Fibroblast of the conjunctiva (primary cell): Measurements from ENCODE around the gene PCDHGB4.
"Not testable (repeated sequence)": the region's sequence is repeated elsewhere in the genome, so short reads cannot be mapped to it uniquely, and the experiment has no call there.

Experiments
- DNase-seq: peaks from one replicate; pipeline ENCODE4 v3.0.0-alpha.2; 2010; ENCODE audit warnings: low read depth

PCDHGB4 gene

DNA sequence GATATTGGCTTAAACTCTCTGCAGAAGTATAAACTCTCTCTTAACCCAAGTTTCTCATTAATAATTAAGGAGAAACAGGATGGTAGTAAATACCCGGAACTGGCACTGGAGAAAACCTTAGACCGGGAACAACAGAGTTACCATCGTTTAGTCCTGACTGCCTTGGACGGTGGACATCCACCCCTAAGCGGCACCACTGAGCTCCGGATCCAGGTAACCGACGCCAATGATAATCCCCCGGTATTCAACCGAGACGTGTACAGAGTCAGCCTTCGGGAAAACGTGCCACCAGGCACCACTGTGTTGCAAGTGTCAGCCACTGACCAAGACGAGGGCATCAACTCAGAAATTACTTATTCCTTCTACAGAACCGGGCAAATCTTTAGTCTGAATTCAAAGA, 11.1 kb downstream of the PCDHGB4 start:
- DNase-seq = no peak

GRCh38 chr5:141399555-141400258, 12.2 kb downstream of the PCDHGB4 start:
- DNase-seq = no peak

DNA sequence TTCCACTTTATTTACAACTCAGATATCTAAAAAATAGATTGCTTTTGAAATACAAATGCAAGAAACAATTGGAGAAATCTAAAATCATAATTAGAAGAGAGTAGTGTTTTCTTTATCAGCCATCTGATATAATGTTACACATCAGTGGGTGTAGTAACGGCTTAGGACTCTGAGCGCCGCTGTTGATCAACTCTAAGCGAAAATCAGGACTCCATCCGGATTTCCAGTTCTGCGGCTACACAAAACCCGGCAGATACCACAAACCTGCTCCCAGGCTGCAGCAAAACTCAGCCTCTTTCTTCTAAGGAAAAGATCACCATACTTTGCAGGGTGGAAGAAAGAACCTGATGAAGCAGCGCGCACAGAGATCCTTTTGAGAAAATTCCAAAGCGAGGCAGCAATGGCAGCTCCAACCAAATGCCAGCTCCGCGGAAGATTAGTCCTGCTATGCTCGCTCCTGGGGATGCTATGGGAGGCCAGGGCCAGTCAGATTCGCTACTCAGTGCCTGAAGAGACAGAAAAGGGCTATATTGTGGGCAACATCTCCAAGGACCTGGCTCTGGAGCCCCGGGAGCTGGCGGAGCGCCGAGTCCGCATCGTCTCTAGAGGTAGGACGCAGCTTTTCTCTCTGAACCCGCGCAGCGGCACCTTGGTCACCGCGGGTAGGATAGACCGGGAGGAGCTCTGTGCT, 15.2 kb downstream of the PCDHGB4 start, which contains the start of gene PCDHGA9:
Gene PCDHGA9 (plus strand): TSS at position 226 of the 691 bp plus-strand sequence. CDS start 175 bp downstream, at position 401.
- DNase-seq = no peak

DNA sequence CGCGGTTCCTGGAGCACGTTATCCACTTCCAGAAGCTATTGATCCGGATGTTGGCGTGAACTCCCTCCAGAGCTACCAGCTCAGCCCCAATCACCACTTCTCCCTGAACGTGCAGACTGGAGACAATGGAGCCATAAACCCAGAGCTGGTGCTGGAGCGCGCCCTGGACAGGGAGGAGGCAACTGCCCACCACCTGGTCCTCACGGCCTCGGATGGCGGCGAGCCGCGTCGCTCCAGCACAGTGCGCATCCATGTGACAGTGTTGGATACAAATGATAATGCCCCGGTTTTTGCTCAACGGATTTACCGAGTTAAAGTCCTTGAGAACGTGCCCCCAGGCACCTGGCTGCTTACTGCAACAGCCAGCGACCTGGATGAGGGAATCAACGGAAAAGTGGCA, 15.9 kb downstream of the PCDHGB4 start:
- DNase-seq = no peak

DNA sequence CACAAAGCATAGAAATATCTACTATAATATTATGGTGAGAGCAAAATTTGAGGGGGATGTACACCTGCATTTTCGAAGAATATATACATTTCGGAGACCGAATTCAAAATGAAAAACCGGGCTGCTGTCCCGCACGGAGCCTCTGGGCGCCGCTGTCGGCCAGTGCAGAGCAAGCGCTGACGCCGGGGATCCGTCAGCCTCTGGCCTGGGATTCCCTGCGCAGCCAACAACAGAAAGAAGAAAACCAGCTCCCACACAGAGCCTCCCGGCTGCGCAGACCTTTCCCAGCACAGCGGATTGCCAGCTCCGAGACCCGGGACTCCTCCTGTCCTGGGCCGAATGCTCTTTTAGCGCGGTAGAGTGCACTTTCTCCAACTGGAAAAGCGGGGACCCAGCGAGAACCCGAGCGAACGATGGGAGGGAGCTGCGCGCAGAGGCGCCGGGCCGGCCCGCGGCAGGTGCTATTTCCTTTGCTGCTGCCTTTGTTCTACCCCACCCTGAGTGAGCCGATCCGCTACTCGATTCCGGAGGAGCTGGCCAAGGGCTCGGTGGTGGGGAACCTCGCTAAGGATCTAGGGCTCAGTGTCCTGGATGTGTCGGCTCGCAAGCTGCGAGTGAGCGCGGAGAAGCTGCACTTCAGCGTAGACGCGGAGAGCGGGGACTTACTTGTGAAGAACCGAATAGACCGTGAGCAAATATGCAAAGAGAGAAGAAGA, 20.4 kb downstream of the PCDHGB4 start, which contains the start of gene PCDHGB6:
Gene PCDHGB6 (plus strand): TSS at position 232 of the 716 bp plus-strand sequence. CDS start 182 bp downstream, at position 414.
- DNase-seq = not testable (repeated sequence)

- no peak for DNase-seq
Observed at GRCh38 chr5:141409598-141410306, 22.3 kb downstream of the PCDHGB4 start.

GRCh38 chr5:141411575-141411974, 24.1 kb downstream of the PCDHGB4 start:
- DNase-seq = no peak

- peak; percentile 49 for DNase-seq
Observed at GRCh38 chr5:141412854-141413539, 25.5 kb downstream of the PCDHGB4 start, which contains the start of gene PCDHGA10. Gene PCDHGA10 (plus strand): TSS chr5:141412987. CDS start chr5:141413176, 189 bp downstream.

DNA sequence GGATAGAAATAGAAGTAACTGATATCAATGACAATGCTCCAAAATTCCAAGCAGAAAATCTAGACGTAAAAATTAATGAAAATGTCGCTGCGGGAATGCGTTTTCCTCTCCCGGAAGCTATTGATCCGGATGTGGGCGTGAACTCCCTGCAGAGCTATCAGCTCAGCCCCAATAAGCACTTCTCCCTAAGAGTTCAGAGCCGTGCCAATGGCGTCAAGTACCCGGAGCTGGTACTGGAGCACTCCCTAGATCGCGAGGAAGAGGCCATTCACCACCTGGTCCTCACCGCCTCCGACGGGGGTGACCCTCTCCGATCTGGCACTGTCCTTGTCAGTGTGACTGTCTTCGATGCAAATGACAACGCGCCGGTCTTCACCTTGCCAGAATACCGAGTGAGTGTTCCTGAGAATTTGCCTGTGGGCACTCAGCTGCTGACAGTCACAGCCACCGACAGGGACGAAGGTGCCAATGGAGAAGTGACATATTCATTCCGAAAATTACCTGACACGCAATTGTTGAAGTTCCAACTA, 26.1 kb downstream of the PCDHGB4 start:
- DNase-seq = no peak

DNA sequence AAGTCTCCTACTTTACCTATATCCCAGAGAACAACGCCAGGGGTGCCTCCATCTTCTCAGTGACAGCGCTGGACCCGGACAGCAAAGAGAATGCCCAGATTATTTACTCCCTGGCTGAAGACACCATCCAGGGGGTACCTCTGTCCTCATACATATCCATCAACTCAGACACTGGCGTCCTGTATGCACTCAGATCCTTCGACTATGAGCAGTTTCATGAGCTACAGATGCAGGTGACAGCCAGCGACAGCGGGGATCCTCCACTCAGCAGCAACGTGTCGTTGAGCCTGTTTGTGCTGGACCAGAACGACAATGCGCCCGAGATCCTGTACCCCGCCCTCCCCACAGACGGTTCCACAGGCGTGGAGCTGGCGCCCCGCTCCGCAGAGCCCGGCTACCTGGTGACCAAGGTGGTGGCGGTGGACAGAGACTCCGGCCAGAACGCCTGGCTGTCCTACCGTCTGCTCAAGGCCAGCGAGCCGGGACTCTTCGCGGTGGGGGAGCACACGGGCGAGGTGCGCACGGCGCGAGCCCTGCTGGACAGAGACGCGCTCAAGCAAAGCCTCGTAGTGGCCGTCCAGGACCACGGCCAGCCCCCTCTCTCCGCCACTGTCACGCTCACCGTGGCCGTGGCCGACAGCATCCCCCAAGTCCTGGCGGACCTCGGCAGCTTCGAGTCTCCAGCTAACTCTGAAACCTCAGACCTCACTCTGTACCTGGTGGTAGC, 27.2 kb downstream of the PCDHGB4 start:
- not testable (repeated sequence) for DNase-seq

DNA sequence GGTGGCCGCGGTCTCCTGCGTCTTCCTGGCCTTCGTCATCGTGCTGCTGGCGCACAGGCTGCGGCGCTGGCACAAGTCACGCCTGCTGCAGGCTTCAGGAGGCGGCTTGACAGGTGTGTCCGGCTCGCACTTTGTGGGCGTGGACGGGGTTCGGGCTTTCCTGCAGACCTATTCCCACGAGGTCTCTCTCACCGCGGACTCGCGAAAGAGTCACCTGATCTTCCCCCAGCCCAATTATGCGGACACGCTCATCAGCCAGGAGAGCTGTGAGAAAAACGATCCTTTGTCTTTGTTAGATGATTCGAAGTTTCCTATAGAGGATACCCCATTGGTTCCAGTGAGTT, 27.7 kb downstream of the PCDHGB4 start:
- DNase-seq = not testable (repeated sequence)

DNA sequence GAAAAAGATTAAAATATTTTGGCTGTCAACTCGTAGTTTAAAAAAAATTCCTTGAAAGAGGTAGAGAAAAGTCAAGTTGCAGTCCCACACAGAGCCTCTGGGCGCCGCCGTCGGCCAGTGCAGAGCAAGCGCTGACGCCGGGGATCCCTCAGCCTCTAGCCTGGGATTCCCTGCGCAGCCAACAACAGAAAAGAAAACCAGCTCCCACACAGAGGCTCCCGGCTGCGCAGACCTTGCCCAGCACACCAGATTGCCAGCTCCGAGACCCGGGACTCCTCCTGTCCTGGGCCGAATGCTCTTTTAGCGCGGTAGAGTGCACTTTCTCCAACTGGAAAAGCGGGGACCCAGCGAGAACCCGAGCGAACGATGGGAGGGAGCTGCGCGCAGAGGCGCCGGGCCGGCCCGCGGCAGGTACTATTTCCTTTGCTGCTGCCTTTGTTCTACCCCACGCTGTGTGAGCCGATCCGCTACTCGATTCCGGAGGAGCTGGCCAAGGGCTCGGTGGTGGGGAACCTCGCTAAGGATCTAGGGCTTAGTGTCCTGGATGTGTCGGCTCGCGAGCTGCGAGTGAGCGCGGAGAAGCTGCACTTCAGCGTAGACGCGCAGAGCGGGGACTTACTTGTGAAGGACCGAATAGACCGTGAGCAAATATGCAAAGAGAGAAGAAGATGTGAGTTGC, 30.1 kb downstream of the PCDHGB4 start, which contains the start of gene PCDHGB7:
Gene PCDHGB7 (plus strand): TSS at position 184 of the 679 bp plus-strand sequence. CDS start 183 bp downstream, at position 367.
- peak; percentile 63 for DNase-seq

GRCh38 chr5:141419074-141419880, 31.8 kb downstream of the PCDHGB4 start:
- no peak for DNase-seq

DNA sequence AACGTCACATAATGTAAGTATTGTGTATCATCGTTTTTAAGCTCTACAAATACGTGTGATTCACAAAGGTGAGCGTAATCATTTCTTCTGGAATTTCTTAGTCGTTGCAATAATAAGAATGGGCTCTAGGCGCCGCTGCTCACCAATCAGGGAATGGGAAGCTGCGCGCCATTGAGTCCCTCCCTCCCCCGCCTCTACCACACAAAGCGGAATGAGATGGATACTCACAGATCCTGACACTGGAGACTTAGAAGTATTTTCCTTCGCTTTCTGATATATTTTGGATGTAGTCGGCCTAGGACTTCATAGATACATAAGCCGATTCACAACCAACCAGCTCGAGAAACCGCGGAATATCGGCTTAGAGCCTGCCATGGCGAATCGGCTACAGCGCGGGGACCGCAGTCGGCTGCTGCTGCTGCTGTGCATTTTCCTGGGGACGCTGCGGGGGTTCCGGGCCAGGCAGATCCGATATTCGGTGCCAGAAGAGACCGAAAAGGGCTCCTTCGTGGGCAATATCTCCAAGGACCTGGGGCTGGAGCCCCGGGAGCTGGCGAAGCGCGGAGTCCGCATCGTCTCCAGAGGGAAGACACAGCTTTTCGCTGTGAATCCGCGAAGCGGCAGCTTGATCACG, 33.5 kb downstream of the PCDHGB4 start, which contains the start of gene PCDHGA11:
Gene PCDHGA11 (plus strand): TSS at position 197 of the 634 bp plus-strand sequence. CDS start 177 bp downstream, at position 374.
- DNase-seq = peak; percentile 53

- no peak for DNase-seq
Observed at GRCh38 chr5:141421489-141421855, 34.0 kb downstream of the PCDHGB4 start.

- no peak for DNase-seq
Observed at GRCh38 chr5:141422742-141423291, 35.3 kb downstream of the PCDHGB4 start.

DNA sequence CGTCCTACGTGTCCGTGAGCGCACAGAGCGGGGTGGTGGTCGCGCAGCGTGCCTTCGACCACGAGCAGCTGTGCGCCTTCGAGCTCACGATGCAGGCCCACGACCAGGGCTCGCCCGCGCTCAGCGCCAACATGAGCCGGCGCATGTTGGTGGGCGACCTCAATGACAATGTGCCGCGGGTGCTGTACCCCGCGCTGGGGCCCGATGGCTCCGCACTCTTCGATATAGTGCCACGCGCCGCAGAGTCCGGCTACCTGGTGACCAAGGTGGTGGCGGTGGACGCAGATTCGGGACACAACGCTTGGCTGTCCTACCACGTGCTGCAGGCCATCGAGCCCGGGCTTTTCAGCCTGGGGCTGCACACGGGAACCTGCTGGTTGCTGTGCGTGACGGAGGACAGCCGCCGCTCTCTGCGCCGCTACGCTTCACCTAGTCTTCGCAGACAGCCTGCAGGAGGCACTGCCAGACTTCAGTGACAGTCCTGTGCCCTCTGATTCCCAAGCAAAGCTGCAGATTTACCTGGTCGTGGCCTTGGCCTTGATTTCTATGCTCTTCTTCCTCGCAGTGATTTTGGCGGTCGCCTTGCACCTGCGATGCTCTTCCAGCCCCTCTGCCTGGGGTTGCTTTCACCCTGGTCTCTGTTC, 40.4 kb downstream of the PCDHGB4 start:
- DNase-seq = no peak
